GM12878 (cell line): ENCODE results near the gene SLC35C1. TPM values are rescaled to one million over a fixed set of nuclear protein-coding genes. Genes with fewer than 3 reads are reported as not detected.

Experiments used
- BACH1 ChIP-seq: fragments of 450-650 bp; IDR thresholded peaks from 2 replicates; pipeline ENCODE4 v1.6.1; 2017; ENCODE audit warnings: mild to moderate bottlenecking, borderline replicate concordance
- CBFB ChIP-seq: IDR thresholded peaks from 2 replicates; pipeline ENCODE4 v1.6.1; 2016; ENCODE audit warnings: antibody characterized with exemption, low read depth
- CHD4 ChIP-seq: fragments of 200-600 bp; sonication (generic); IDR thresholded peaks from 2 replicates; pipeline ENCODE4 v1.6.1; 2016; ENCODE audit warnings: mild to moderate bottlenecking
- DPF2 ChIP-seq: fragments of 450-650 bp; IDR thresholded peaks from 2 replicates; pipeline ENCODE4 v1.6.1; 2017; ENCODE audit warnings: mild to moderate bottlenecking
- IRF4 ChIP-seq: IDR thresholded peaks from 2 replicates; pipeline ENCODE4 v1.6.1; 2011; ENCODE audit warnings: low read depth, low read length
- IRF5 ChIP-seq: fragments of 450-650 bp; IDR thresholded peaks from 2 replicates; pipeline ENCODE4 v1.6.1; 2017; ENCODE audit warnings: borderline replicate concordance
- LARP7 ChIP-seq: fragments of 450-650 bp; IDR thresholded peaks from 2 replicates; pipeline ENCODE4 v1.6.1; 2017; ENCODE audit warnings: mild to moderate bottlenecking
- MEF2B ChIP-seq: fragments of 450-650 bp; IDR thresholded peaks from 2 replicates; pipeline ENCODE4 v1.6.1; 2018; ENCODE audit warnings: mild to moderate bottlenecking, moderate library complexity; ENCODE audit not compliant: partially characterized antibody, poor library complexity, severe bottlenecking
- MYB ChIP-seq: fragments of 150-350 bp; IDR thresholded peaks from 2 replicates; pipeline ENCODE4 v1.6.1; 2014; ENCODE audit warnings: mild to moderate bottlenecking, low read depth, low read length, borderline replicate concordance
- NFYA ChIP-seq: IDR thresholded peaks from 2 replicates; pipeline ENCODE4 v1.6.1; 2011; ENCODE audit warnings: low read depth, mild to moderate bottlenecking, low read length, improper control_type of control experiment, borderline replicate concordance
- NR2F1 ChIP-seq: fragments of 450-650 bp; conservative IDR thresholded peaks from 2 replicates; pipeline ENCODE4 v1.6.1; 2017; ENCODE audit warnings: mild to moderate bottlenecking
- NRF1 ChIP-seq: conservative IDR thresholded peaks from 2 replicates; pipeline ENCODE4 v1.6.1; 2011; ENCODE audit warnings: mild to moderate bottlenecking, low read depth, low read length, improper control_type of control experiment
- RAD51 ChIP-seq: fragments of 450-650 bp; IDR thresholded peaks from 2 replicates; pipeline ENCODE4 v1.6.1; 2016; ENCODE audit warnings: moderate library complexity, mild to moderate bottlenecking, inconsistent platforms
- RCOR1 ChIP-seq: conservative IDR thresholded peaks from 2 replicates; pipeline ENCODE4 v1.6.1; 2012; ENCODE audit warnings: low read depth, low read length, improper control_type of control experiment
- RUNX3 ChIP-seq: IDR thresholded peaks from 2 replicates; pipeline ENCODE4 v1.6.1; 2012; ENCODE audit warnings: low read length, inconsistent platforms
- SKIL ChIP-seq: fragments of 450-650 bp; IDR thresholded peaks from 2 replicates; pipeline ENCODE4 v1.6.1; 2017; ENCODE audit warnings: mild to moderate bottlenecking, low read depth, inconsistent platforms; ENCODE audit not compliant: poor library complexity, severe bottlenecking
- SMARCA5 ChIP-seq: fragments of 450-650 bp; IDR thresholded peaks from 2 replicates; pipeline ENCODE4 v1.6.1; 2017; ENCODE audit warnings: mild to moderate bottlenecking
- SMC3 ChIP-seq: IDR thresholded peaks from 2 replicates; pipeline ENCODE4 v1.6.1; 2011; ENCODE audit warnings: low read length, improper control_type of control experiment, borderline replicate concordance
- SP1 ChIP-seq: IDR thresholded peaks from one replicate; pipeline ENCODE4 v1.6.1; 2011; ENCODE audit warnings: low read depth, low read length
- SRF ChIP-seq, 2 experiments: IDR thresholded peaks; 2 replicates each; pipeline ENCODE4 v1.6.1; 2011; ENCODE audit warnings: low read depth in 2 of 2, low read length in 2 of 2, mild to moderate bottlenecking in 1 of 2, moderate library complexity in 1 of 2
- STAT3 ChIP-seq: IDR thresholded peaks from 2 replicates; pipeline ENCODE4 v1.6.1; 2011; ENCODE audit warnings: low read depth, low read length, improper control_type of control experiment
- TCF12 ChIP-seq: IDR thresholded peaks from 2 replicates; pipeline ENCODE4 v1.6.1; 2011; ENCODE audit warnings: low read depth, mild to moderate bottlenecking, low read length
- USF1 ChIP-seq: IDR thresholded peaks from 2 replicates; pipeline ENCODE4 v1.6.1; 2011; ENCODE audit warnings: borderline replicate concordance, low read depth, mild to moderate bottlenecking, moderate library complexity, mixed read lengths, low read length; ENCODE audit not compliant: insufficient read depth; ENCODE audit errors: extremely low read length
- YY1 ChIP-seq: IDR thresholded peaks from 2 replicates; pipeline ENCODE4 v1.6.1; 2011; ENCODE audit warnings: low read depth, mild to moderate bottlenecking, low read length
- polyA plus RNA-seq, 11 experiments: library from polyadenylated mRNA; depleted of rRNA in 4 of 11; unstranded in 6 of 11; stranded (reverse) in 5 of 11; fragments of >200 nt; fragmentation: Nextera tagmentation in 4 of 11; fragmentation: Illumina TruSeq in 1 of 11; extraction: Ambion mirVana in 4 of 11; extraction: Trizol in 1 of 11; gene quantifications; 1 replicate in 1 of 11; 2 replicates in 10 of 11; pipeline versions ENCODE4 v1.2.1 to v1.2.3, GENCODE V29; 2011 to 2016; ENCODE audit warnings: inconsistent platforms in 2 of 11, missing spikeins in 2 of 11, low read depth in 1 of 11
- total RNA-seq, 4 experiments: library from RNA; depleted of rRNA in 3 of 4; stranded (reverse); fragments of >200 nt in 3 of 4; fragmentation: Illumina TruSeq in 1 of 4; extraction: Trizol in 1 of 4; gene quantifications; 2 replicates each; pipeline versions ENCODE4 v1.2.1 to v1.2.3, GENCODE V29; 2013 to 2021
- TF ChIP-seq, protein P1 (sequence below): IDR thresholded peaks from 2 replicates; pipeline ENCODE4 v1.6.1; 2011; ENCODE audit warnings: low read depth, low read length, improper control_type of control experiment, borderline replicate concordance
- TF ChIP-seq, protein P2 (sequence below): fragments of 450-650 bp; IDR thresholded peaks from 2 replicates; pipeline ENCODE4 v1.6.1; 2016; ENCODE audit warnings: mild to moderate bottlenecking

The SLC35C1 gene
- total and polyA plus RNA-seq, 10 of the 15 experiments (the other 5 are each of a cell fraction or from before 2014, with no cell fraction given) = 0.55 to 9.7 (median 4.3) TPM

GRCh38 chr11:45843158-45843924 lies 38.4 kb downstream of the SLC35C1 start (continued):
- TF ChIP-seq NFYA (no peak), CBFB (peak; percentile 53; the same call in 1 of the 2 replicates), DPF2 (peak; percentile 28), SKIL (peak; percentile 22), SMARCA5 (peak; percentile 58), SRF (IDR thresholded peaks at IDR 0.05; ENCODE audit: low read depth in 2 of 2, low read length in 2 of 2) (0 out of 4 replicates have a peak, but pooled peaks of 1 of the 2 experiments have one; percentile 18), CHD4 (no peak), SP1 (no peak), MEF2B (peak; percentile 13), LARP7 (peak; percentile 34; the same call in 1 of the 2 replicates), IRF5 (no peak), YY1 (peak; percentile 76), RCOR1 (0 out of 2 replicates have a peak, but pooled peaks have one; percentile 34), NR2F1 (no peak), TCF12 (0 out of 2 replicates have a peak, but pooled peaks have one; percentile 28), IRF4 (0 out of 2 replicates have a peak, but pooled peaks have one; percentile 17), RUNX3 (peak; percentile 79), NRF1 (no peak), BACH1 (no peak), SMC3 (peak; percentile 55; the same call in 1 of the 2 replicates), USF1 (no peak), MYB (no peak), STAT3 (no peak), RAD51 (no peak)
- TF ChIP-seq, protein P1, sequence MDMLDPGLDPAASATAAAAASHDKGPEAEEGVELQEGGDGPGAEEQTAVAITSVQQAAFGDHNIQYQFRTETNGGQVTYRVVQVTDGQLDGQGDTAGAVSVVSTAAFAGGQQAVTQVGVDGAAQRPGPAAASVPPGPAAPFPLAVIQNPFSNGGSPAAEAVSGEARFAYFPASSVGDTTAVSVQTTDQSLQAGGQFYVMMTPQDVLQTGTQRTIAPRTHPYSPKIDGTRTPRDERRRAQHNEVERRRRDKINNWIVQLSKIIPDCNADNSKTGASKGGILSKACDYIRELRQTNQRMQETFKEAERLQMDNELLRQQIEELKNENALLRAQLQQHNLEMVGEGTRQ = no peak
- TF ChIP-seq, protein P2, sequence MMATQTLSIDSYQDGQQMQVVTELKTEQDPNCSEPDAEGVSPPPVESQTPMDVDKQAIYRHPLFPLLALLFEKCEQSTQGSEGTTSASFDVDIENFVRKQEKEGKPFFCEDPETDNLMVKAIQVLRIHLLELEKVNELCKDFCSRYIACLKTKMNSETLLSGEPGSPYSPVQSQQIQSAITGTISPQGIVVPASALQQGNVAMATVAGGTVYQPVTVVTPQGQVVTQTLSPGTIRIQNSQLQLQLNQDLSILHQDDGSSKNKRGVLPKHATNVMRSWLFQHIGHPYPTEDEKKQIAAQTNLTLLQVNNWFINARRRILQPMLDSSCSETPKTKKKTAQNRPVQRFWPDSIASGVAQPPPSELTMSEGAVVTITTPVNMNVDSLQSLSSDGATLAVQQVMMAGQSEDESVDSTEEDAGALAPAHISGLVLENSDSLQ = peak; percentile 68
